Natural killer cell (primary cell): Measurements from ENCODE around the gene PAPLN. TPM values are rescaled to one million over a fixed set of nuclear protein-coding genes. Genes with fewer than 3 reads are reported as not detected.

ENCODE experiments used
- ATAC-seq, 3 donors: fragments of 150-1000 bp in 2 of 3; fragments of 200-7000 bp in 1 of 3; cut with Tn5 transposase; 1 replicate in 1 of 3; 2 replicates in 2 of 3; pipeline ENCODE4 v1.10.0; 2021; ENCODE audit warnings: mild to moderate bottlenecking in 2 of 3, moderate library complexity in 2 of 3
- DNase-seq, 2 donors: peaks; one replicate each; pipeline versions ENCODE4 v3.0.0 to v3.0.0-alpha.2; 2013 to 2021; ENCODE audit warnings: mixed read lengths in 1 of 2
- H3K27ac ChIP-seq: one replicate; pipeline ENCODE4 v1.5.1; 2013; ENCODE audit warnings: mild to moderate bottlenecking, low read length
- H3K27me3 ChIP-seq: one replicate; pipeline ENCODE4 v1.6.1; 2013; ENCODE audit warnings: low read length; ENCODE audit not compliant: control insufficient read depth, insufficient read depth
- H3K36me3 ChIP-seq: one replicate; pipeline ENCODE4 v1.6.1; 2013; ENCODE audit warnings: low read length; ENCODE audit not compliant: control insufficient read depth, insufficient read depth
- H3K4me1 ChIP-seq: one replicate; pipeline ENCODE4 v1.6.1; 2013; ENCODE audit warnings: low read length; ENCODE audit not compliant: control insufficient read depth, insufficient read depth
- H3K4me3 ChIP-seq: one replicate; pipeline ENCODE4 v1.5.1; 2013; ENCODE audit warnings: low read length
- H3K9me3 ChIP-seq: one replicate; pipeline ENCODE4 v1.6.1; 2013; ENCODE audit warnings: low read length; ENCODE audit not compliant: control insufficient read depth, insufficient read depth
- H3K27ac Mint-ChIP-seq, 2 donors: one replicate each; pipeline ENCODE4 v1.8.0; 2022; ENCODE audit warnings: mild to moderate bottlenecking in 2 of 2, mixed read lengths in 2 of 2, moderate library complexity in 1 of 2
- H3K27me3 Mint-ChIP-seq, 2 donors: one replicate each; pipeline ENCODE4 v1.8.0; 2022; ENCODE audit warnings: low read depth in 2 of 2, mixed read lengths in 2 of 2
- H3K36me3 Mint-ChIP-seq: one replicate; pipeline ENCODE4 v1.8.0; 2022; ENCODE audit warnings: mixed read lengths
- H3K4me1 Mint-ChIP-seq, 2 donors: one replicate each; pipeline ENCODE4 v1.8.0; 2022; ENCODE audit warnings: mixed read lengths in 2 of 2
- H3K4me3 Mint-ChIP-seq: one replicate; pipeline ENCODE4 v1.8.0; 2022; ENCODE audit warnings: mild to moderate bottlenecking, moderate library complexity, mixed read lengths
- H3K9me3 Mint-ChIP-seq, 2 donors: one replicate each; pipeline ENCODE4 v1.8.0; 2022; ENCODE audit warnings: mixed read lengths in 2 of 2
- CTCF ChIP-seq: fragments of 200-600 bp; IDR thresholded peaks from one replicate; pipeline ENCODE4 v1.8.0; 2022; ENCODE audit warnings: antibody characterized with exemption
- WGBS: methylation state at CpG from one replicate; pipeline ENCODE4 v1.1.7; 2013; ENCODE audit warnings: missing lambda C conversion rate; ENCODE audit not compliant: insufficient coverage; 5-methylcytosine and 5-hydroxymethylcytosine counted together
- intact Hi-C: fragments of 100-400 bp; cut with micrococcal nuclease; formaldehyde crosslinking; loops from one replicate; pipeline ENCODE4 v1.14.2; 2022
- total RNA-seq, 4 donors: library from RNA; stranded (reverse); fragments of 120-200 nt in 1 of 4; gene quantifications; one replicate each; pipeline versions ENCODE4 v1.2.3 to v1.2.4, GENCODE V29; 2013 to 2022

The PAPLN gene
- total RNA-seq, 3 donors from 2014 or later (not counting 1 experiment from before 2014, with no cell fraction given): 0.24 to 0.70 (median 0.34) TPM

GRCh38 chr14:73264080-73264884, 27.0 kb downstream of the PAPLN start:
- peaks cover 6% of the 10 kb centered on the region in 2 donors for H3K4me1 Mint-ChIP-seq
- intact Hi-C loops: no loop called here
- ATAC-seq: no peak
- no peak for TF ChIP-seq CTCF
- WGBS: 91% methylated on average over 23 of the region's 23 CpGs
- H3K4me3 Mint-ChIP-seq: no peak overlapping the region
- no peak overlapping the region for H3K4me3 ChIP-seq
- H3K27me3 ChIP-seq: no peaks in the 10 kb centered on the region
- no peak overlapping the region for H3K27ac Mint-ChIP-seq
- no peak for DNase-seq
- no peaks in the 10 kb centered on the region for H3K36me3 ChIP-seq
- H3K4me1 ChIP-seq: peaks cover under 1% of the 10 kb centered on the region
- no peaks in the 10 kb centered on the region for H3K9me3 ChIP-seq
- no peaks in the 10 kb centered on the region for H3K9me3 Mint-ChIP-seq
- peaks cover 0 to 8% of the 10 kb centered on the region in 2 donors for H3K27me3 Mint-ChIP-seq
- no peaks in the 10 kb centered on the region for H3K36me3 Mint-ChIP-seq
- H3K27ac ChIP-seq: no peak overlapping the region

DNA sequence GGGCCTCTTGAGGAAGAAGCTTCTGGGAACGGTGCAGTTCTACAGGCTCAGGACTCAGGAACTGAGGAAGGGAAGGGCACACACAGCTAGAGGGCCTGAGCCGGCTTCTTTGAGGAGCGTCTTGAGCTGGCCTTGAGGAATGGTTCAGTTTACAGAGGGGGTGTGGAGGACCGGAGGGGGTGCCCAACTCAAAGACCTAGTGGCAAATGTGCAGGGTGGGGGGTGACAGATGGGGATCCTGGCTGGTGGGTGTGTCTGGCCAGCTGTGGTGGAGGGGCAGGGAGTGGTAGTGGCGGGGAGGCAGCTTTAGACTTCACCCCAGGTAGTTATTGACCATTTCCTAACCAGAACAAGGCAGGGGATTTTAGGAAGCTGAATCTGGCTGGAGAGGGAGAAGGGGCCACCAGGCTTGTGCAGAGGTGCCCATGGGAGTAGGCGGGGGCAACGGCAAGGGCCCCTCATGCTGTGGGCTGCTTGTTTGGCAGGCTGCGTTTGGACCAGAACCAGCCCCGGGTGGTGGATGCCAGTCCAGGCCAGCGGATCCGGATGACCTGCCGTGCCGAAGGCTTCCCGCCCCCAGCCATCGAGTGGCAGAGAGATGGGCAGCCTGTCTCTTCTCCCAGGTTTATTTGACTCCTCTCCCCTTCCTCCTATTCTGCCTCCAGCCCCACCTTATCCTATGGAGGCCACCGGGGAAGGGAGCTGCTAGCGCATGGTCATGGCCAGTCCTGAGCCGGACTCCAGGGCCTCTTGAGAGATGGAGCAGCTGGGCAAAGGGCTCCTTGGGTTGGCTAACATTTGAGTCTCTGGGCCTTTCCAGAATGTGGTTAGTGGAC, 27.8 kb downstream of the PAPLN start:
- intact Hi-C loops: no loop called here
- TF ChIP-seq CTCF: no peak
- H3K9me3 Mint-ChIP-seq: no peaks in the 10 kb centered on the region
- WGBS: 92% methylated on average over 16 of the region's 18 CpGs
- no peaks in the 10 kb centered on the region for H3K36me3 Mint-ChIP-seq
- Histone ChIP-seq H3K4me1 (peaks cover 8% of the 10 kb centered on the region), H3K4me3 (no peak overlapping the region), H3K27me3 (no peaks in the 10 kb centered on the region), H3K9me3 (no peaks in the 10 kb centered on the region), H3K27ac (no peak overlapping the region), H3K36me3 (no peaks in the 10 kb centered on the region)
- no peak overlapping the region for H3K4me3 Mint-ChIP-seq
- H3K27me3 Mint-ChIP-seq: peaks cover 0 to 8% of the 10 kb centered on the region in 2 donors
- ATAC-seq (no peak), DNase-seq (no peak)
- peaks cover 11 to 15% of the 10 kb centered on the region in 2 donors for H3K4me1 Mint-ChIP-seq
- no peak overlapping the region for H3K27ac Mint-ChIP-seq

DNA sequence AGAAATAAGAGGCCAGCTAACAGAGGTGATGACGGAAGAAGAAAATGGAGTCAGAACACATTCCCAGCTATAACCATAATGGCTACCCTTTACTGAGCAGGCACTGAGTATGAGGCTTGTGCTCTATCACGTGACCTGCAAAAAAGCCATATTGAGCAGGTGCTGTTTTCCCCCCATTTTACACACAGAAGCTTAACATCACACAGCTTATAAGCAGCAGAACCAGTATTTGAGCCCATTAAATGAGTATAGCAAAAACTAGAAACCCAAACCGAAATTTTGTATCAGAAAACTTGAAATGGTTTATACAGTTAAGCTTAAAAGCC, 28.4 kb downstream of the PAPLN start:
- Mint-ChIP-seq H3K27me3 (peaks cover 0 to 8% of the 10 kb centered on the region in 2 donors), H3K9me3 (no peaks in the 10 kb centered on the region), H3K4me3 (no peak overlapping the region), H3K27ac (no peak overlapping the region), H3K4me1 (peaks cover 17 to 20% of the 10 kb centered on the region in 2 donors), H3K36me3 (no peaks in the 10 kb centered on the region)
- 87% methylated on average over 3 of the region's 3 CpGs for WGBS
- Histone ChIP-seq H3K9me3 (no peaks in the 10 kb centered on the region), H3K27me3 (no peaks in the 10 kb centered on the region), H3K36me3 (no peaks in the 10 kb centered on the region), H3K27ac (no peak overlapping the region), H3K4me3 (no peak overlapping the region), H3K4me1 (peaks cover 11% of the 10 kb centered on the region)
- no peak for DNase-seq
- TF ChIP-seq CTCF: no peak
- intact Hi-C loops: no loop called here
- no peak for ATAC-seq
